Activated naive CD8-positive, alpha-beta T cell (primary cell): ENCODE results near the gene C7orf33.
"Not testable (repeated sequence)": the region's sequence is repeated elsewhere in the genome, so short reads cannot be mapped to it uniquely, and the experiment has no call there.

Source experiments
- H3K27ac Mint-ChIP-seq: one replicate; pipeline ENCODE4 v1.8.0; 2021; ENCODE audit warnings: mixed read lengths
- H3K27me3 Mint-ChIP-seq: one replicate; pipeline ENCODE4 v1.8.0; 2021; ENCODE audit warnings: mixed read lengths
- H3K36me3 Mint-ChIP-seq: one replicate; pipeline ENCODE4 v1.8.0; 2021; ENCODE audit warnings: mixed read lengths
- H3K4me1 Mint-ChIP-seq: one replicate; pipeline ENCODE4 v1.8.0; 2021; ENCODE audit warnings: low read depth, mixed read lengths
- H3K4me3 Mint-ChIP-seq: one replicate; pipeline ENCODE4 v1.8.0; 2021; ENCODE audit warnings: mild to moderate bottlenecking, mixed read lengths
- H3K9me3 Mint-ChIP-seq: one replicate; pipeline ENCODE4 v1.8.0; 2021; ENCODE audit warnings: low read depth, mixed read lengths

C7orf33 gene, protein sequence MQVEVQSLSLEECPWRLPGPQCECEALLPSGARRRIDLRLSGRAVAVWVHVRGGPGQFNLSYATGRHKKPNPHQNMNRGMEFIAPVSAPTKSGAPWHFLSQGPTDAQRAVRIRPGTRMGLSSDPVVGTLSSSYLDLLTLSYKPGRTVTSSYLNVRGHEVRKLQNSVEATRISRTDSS

DNA sequence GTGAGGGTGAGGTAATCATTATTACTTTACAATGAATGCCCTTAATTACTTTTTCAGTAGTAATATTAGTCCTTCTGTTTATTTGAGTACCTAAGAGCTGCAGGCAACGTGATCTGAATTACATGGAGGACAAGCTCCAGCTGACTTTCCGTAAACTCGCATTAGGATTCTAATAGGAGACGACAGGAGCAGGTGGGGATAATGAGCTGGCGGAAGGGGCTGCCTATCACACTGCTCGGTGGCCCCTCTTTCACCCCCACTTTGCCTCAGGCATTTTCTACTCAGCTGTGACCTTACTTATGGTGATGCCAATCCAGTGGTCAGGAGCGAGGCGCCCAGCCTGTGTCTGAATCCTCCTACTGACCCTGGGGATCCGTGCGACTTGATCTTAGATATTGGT, at the start of gene C7orf33:
TSS of gene C7orf33 (plus strand) at position 296 of the 400 bp plus-strand sequence. CDS start 160 bp downstream, outside the sequence.
- Mint-ChIP-seq H3K4me3 (no peak within 1 kb of the TSS), H3K27me3 (no peaks in the 10 kb centered on the region), H3K4me1 (no peaks in the 10 kb centered on the region), H3K9me3 (no peaks in the 10 kb centered on the region), H3K27ac (no peak within 1 kb of the TSS), H3K36me3 (no peaks in the 10 kb centered on the region)

DNA sequence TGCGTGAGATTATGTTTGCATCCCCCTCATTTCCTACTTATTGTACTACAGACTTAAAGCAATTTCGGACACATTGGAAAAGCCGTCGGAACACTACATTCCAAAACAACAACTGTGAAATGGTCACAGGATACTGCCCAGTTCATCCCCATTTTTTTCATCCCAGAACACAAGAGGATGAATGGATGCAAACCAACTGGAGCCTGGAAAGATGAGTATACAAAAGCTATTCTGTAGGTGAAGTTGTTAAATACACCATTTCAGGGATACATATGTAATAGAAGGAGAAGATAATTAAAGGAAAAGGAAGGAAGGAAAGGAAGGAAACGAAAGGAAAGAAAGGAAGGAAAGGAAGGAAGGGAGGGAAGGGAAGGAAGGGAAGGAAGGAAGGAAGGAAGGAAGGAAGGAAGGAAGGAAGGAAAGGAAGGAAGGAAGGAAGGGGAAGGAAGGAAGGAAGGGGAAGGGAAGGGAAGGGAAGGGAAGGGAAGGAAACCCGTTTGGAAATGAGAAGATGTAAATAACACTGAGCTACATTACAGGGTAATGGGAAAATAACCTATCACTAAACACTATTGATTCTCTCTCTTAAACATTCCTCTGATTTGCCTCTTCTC, 48.6 kb upstream of the C7orf33 start:
- Mint-ChIP-seq H3K27ac (no peak overlapping the region), H3K9me3 (no peaks in the 10 kb centered on the region), H3K27me3 (peaks cover 2% of the 10 kb centered on the region), H3K36me3 (no peaks in the 10 kb centered on the region), H3K4me3 (no peak overlapping the region), H3K4me1 (no peaks in the 10 kb centered on the region)

DNA sequence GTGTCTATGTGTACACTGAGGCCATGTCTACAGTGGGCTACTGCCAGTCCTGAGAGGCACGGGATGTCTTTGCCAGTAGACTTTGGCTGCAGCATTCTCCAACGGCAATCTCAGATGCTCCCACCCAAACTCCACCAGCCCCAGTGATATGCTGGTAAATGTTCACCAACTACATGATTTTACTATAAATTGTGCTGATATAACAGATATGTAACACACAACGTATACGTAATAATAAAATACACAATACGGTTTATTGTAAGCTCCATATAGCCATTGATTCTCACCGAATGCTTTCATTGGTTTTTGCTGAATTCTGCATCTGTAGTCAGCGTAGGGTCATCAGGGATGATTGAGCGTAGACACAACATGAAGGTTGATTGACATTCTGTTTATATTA, 47.3 kb upstream of the C7orf33 start:
- Mint-ChIP-seq H3K4me1 (no peaks in the 10 kb centered on the region), H3K27ac (no peak overlapping the region), H3K4me3 (no peak overlapping the region), H3K27me3 (peaks cover 2% of the 10 kb centered on the region), H3K9me3 (no peaks in the 10 kb centered on the region), H3K36me3 (peaks cover 2% of the 10 kb centered on the region)

DNA sequence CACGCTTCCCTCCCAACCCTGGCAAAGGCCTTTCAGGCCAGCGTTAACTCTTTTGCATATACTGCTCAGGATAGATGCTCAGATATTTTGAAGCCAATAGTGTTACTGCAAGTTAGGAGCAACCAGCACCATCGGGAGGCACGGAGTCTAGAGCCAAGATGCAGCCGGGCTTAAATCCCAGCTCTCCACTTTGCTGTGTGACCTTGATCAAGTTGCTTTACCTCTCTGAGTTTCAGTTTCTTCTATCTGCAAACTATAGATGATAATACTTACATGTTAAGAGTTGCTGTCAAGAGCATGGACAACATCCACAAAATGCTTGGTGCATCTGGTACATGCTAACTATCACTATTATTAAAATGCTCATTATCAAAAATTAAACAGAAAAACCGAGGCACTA, 45.4 kb upstream of the C7orf33 start:
- no peak overlapping the region for H3K27ac Mint-ChIP-seq
- H3K4me3 Mint-ChIP-seq: no peak overlapping the region
- H3K27me3 Mint-ChIP-seq: peaks cover 2% of the 10 kb centered on the region
- H3K4me1 Mint-ChIP-seq: no peaks in the 10 kb centered on the region
- H3K36me3 Mint-ChIP-seq: peaks cover 2% of the 10 kb centered on the region
- H3K9me3 Mint-ChIP-seq: peaks cover 5% of the 10 kb centered on the region

DNA sequence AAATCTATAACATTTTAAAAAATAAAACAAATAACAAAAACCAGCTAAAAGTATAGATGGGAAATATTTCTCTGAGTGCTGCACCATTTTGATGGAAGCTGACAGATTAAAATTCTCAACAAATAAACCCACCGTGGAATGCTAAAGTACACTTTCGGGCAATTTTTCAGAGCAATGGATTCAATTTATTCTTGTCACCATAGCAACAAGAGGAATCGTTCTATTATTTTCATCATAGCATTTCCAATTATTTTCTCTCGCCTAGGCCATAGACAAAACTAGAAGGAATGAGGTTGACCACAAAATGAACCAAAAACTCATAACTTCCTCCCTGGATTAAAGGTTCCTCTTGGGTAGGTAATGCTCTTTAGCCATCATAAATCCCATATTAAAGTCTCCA, 44.6 kb upstream of the C7orf33 start:
- H3K27ac Mint-ChIP-seq: no peak overlapping the region
- H3K9me3 Mint-ChIP-seq: peaks cover 5% of the 10 kb centered on the region
- H3K4me1 Mint-ChIP-seq: no peaks in the 10 kb centered on the region
- no peak overlapping the region for H3K4me3 Mint-ChIP-seq
- peaks cover 2% of the 10 kb centered on the region for H3K27me3 Mint-ChIP-seq
- H3K36me3 Mint-ChIP-seq: peaks cover 4% of the 10 kb centered on the region

DNA sequence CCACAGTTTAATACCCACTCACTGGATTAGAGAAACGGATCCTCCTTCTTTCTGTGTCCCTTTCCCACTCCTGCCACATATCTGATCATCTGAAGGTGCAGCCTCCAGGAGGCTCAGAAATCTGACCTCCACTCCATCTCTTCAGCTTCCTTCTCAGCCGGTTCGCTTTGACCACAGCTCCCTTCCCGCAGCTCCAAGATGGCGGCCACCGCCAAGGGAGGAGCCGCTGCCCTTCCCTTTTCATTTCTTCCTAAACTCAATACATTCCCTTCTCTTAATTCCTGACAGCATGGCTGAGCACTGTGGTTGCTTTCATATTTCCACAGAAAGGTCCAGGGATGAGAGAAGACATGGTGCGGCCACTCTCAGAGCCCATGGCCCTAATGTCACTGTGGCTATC, 43.7 kb upstream of the C7orf33 start:
- H3K36me3 Mint-ChIP-seq: peaks cover 4% of the 10 kb centered on the region
- H3K27me3 Mint-ChIP-seq: peaks cover 2% of the 10 kb centered on the region
- H3K4me3 Mint-ChIP-seq: no peak overlapping the region
- no peaks in the 10 kb centered on the region for H3K4me1 Mint-ChIP-seq
- H3K9me3 Mint-ChIP-seq: peaks cover 10% of the 10 kb centered on the region
- H3K27ac Mint-ChIP-seq: no peak overlapping the region

DNA sequence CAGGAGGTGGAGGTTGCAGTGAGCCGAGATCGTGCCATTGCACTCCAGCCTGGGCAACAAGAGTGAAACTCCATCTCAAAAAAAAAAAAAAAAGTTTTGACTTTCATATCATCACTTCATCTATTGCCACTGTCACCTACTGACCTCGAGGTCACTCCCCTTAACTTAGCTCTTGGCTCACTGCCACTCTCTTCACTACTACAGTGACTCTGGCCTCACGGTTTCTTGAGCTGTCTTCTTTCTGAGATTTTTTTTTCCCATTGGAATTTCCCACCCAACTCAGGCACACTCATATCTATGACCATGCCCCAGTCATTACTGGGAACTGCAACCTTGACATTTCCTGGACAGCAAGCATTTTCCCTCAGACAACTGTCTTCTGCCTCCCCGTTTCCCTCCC, 42.6 kb upstream of the C7orf33 start:
- H3K36me3 Mint-ChIP-seq: peaks cover 4% of the 10 kb centered on the region
- H3K4me1 Mint-ChIP-seq: no peaks in the 10 kb centered on the region

DNA sequence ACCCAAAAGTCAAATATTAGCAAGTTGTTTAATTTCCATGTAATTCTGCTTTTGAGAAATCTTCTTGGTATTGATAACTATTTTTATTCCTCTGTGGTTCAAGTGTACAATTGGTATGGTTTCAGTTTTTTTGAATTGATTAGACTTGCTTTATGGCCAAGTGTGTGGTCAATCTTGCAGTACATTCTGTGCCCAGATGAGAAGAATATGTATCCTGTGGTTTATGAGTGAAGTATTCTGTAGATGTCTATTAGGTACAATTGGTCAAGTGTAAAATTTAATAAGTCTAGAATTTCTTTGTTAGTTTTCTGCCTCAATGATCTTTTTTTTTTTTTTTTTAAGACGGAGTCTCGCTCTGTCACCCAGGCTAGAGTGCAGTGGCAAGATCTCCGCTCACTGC, 36.6 kb upstream of the C7orf33 start:
- Mint-ChIP-seq H3K4me3 (no peak overlapping the region), H3K27ac (no peak overlapping the region), H3K36me3 (peaks cover 2% of the 10 kb centered on the region), H3K4me1 (peaks cover 12% of the 10 kb centered on the region), H3K9me3 (peaks cover 10% of the 10 kb centered on the region), H3K27me3 (peaks cover 2% of the 10 kb centered on the region)

More for the DNA sequence above, 42.6 kb upstream of the C7orf33 start:
- peaks cover 2% of the 10 kb centered on the region for H3K27me3 Mint-ChIP-seq
- H3K4me3 Mint-ChIP-seq: no peak overlapping the region
- H3K27ac Mint-ChIP-seq: no peak overlapping the region
- H3K9me3 Mint-ChIP-seq: peaks cover 10% of the 10 kb centered on the region

DNA sequence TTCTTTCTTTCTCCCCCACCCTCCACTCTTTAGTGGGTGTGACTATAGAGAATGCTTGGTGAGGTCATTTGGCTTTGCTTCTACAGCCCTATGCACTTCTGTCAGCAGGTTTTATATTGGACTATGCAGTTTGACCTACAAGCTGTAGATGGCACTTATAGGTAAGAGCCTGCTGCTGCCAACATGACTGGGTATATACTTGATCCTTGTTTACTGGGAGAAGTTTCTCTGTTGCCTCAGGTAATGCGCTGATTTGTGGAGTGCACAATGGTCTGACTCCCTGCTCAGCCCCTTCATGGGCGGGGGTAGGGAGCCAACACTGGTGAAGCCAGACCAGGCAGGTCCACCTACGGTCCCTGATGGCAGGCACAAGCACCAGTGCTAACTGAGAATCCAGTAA, 33.7 kb upstream of the C7orf33 start:
- peaks cover 6% of the 10 kb centered on the region for H3K36me3 Mint-ChIP-seq
- H3K4me3 Mint-ChIP-seq: no peak overlapping the region
- H3K9me3 Mint-ChIP-seq: no peaks in the 10 kb centered on the region
- H3K27me3 Mint-ChIP-seq: peaks cover 4% of the 10 kb centered on the region
- peaks cover 12% of the 10 kb centered on the region for H3K4me1 Mint-ChIP-seq
- no peak overlapping the region for H3K27ac Mint-ChIP-seq

DNA sequence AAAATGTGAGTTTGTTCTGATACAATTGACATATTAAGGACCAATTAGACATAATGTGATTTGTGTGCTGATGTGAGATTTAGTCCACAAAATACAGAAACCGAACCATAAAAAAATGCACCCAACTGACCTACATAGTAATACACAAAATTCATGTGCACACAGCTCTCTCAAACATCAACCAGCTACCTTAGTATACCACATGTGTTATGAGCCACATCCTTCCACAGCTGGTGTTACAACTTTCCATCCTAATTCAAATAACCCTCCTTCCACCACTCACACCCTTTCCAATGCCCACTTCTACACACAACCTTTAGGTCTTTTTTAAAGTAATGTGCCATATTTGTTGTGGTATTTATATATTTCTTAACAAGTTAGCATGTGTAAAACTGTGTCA, 31.7 kb upstream of the C7orf33 start:
- Mint-ChIP-seq H3K27ac (no peak overlapping the region), H3K27me3 (peaks cover 4% of the 10 kb centered on the region), H3K36me3 (peaks cover 6% of the 10 kb centered on the region), H3K9me3 (no peaks in the 10 kb centered on the region), H3K4me1 (peaks cover 17% of the 10 kb centered on the region), H3K4me3 (no peak overlapping the region)

DNA sequence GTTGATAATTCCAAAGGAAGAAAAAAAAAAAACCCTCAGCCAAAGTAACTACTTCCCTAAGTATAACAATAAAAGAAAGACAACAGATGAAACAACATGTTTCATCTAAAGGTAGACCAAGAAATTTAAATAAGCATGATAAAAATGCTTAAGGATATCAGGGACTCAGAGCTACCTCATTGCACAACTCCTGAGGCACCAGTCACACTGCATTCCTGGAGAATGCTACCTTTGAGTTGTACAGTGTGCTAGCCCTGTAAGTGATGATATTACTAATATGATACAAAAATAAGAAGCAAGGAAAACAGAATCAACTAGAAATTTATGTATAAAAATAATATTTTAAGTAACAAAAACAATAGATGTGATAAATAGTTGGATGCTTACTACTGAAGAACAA, 29.5 kb upstream of the C7orf33 start:
- Mint-ChIP-seq H3K36me3 (peaks cover 6% of the 10 kb centered on the region), H3K4me1 (peaks cover 21% of the 10 kb centered on the region), H3K9me3 (no peaks in the 10 kb centered on the region), H3K27me3 (peaks cover 4% of the 10 kb centered on the region), H3K4me3 (no peak overlapping the region), H3K27ac (no peak overlapping the region)

DNA sequence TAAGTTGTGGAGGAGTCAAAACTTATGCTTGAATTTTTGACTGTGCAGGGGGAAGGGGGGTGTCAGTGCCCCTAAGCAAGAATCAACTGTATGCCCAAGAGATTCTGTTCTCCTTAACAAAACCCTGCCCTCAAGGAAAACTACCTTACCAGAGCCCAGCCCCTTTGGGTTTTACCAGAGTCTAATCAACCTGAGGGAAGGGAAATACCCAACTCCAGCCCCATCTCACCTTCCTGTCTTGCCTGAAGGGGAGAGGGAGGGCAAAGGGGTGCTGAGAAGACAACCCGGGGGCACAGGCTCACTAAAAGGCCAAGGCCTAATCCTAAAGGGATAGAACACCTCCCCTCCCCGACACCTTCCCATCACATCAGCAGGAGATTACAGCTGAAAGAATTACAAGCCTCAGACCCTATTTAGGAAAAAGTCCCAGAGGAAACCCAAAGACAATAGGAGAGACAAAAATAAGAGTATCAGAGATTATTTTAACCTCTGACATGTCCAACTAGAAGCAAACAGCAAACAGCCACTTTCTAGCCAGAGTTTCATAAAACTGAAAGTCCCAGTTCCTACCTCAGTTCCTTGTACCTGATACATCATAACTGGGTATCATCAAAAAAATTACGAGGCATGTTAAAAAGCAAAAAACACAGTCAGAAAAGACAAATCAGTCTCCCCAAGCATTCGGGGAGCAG, 26.8 kb upstream of the C7orf33 start:
- peaks cover 6% of the 10 kb centered on the region for H3K36me3 Mint-ChIP-seq

DNA sequence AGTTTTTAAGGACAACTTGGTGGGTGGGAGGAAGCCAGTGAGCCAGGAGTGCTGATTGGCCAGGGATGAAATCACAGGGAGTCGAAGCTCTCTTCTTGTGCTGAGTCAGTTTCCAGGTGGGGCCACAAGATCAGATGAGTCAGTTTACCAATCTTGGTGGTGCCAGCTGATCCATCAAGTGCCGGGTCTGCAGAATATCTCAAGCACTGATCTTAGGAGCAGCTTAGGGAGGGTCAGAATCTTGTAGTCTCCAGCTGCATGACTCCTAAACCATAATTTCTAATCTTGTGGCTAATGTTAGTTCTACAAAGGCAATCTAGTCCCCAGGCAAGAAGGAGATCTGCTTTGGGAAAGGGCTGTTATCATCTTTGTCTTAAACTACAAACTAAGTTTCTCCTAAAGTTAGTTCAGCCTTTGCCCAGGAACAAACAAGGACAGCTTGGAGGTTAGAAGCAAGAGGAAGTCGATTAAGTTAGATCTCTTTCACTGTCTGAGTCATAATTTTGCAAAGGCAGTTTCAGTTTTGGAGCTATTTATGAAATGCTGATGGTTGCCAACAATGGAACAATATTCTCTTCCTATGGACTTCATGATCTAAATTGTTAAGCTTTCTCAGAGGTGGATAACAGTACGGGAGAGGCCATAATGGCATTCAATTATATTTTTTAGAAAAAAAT, 26.2 kb upstream of the C7orf33 start:
- not testable (repeated sequence) for H3K27me3 Mint-ChIP-seq, H3K36me3 Mint-ChIP-seq, H3K9me3 Mint-ChIP-seq
- H3K4me3 Mint-ChIP-seq: peak overlapping the region; percentile 48
- peak overlapping the region; percentile 56 for H3K27ac Mint-ChIP-seq
- peaks cover 19% of the 10 kb centered on the region for H3K4me1 Mint-ChIP-seq

More for the DNA sequence above, 26.8 kb upstream of the C7orf33 start:
- peak overlapping the region; percentile 56 for H3K27ac Mint-ChIP-seq
- peak overlapping the region; percentile 48 for H3K4me3 Mint-ChIP-seq
- H3K4me1 Mint-ChIP-seq: peaks cover 19% of the 10 kb centered on the region
- H3K27me3 Mint-ChIP-seq: peaks cover 1% of the 10 kb centered on the region
- H3K9me3 Mint-ChIP-seq: no peaks in the 10 kb centered on the region

DNA sequence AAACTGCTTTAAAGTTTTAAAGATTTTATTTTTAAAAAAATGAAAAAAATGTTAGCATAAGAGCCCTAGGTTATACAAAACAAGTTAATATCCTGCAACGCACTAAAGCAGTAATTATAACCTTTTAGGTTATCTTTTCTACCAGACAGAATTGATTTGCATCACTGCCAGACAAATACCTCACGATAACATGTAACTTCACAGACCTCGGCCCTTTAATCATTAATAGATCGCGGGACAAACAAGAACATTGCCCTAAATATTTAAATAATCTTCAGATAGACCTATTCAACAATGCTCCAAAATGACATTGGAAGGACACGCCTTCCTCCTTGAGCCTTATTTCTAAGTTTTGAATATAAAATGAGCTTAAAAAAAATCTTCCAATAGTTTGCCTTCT, 23.8 kb upstream of the C7orf33 start:
- Mint-ChIP-seq H3K4me1 (peaks cover 19% of the 10 kb centered on the region), H3K36me3 (no peaks in the 10 kb centered on the region), H3K27me3 (no peaks in the 10 kb centered on the region), H3K9me3 (no peaks in the 10 kb centered on the region), H3K27ac (no peak overlapping the region), H3K4me3 (no peak overlapping the region)

DNA sequence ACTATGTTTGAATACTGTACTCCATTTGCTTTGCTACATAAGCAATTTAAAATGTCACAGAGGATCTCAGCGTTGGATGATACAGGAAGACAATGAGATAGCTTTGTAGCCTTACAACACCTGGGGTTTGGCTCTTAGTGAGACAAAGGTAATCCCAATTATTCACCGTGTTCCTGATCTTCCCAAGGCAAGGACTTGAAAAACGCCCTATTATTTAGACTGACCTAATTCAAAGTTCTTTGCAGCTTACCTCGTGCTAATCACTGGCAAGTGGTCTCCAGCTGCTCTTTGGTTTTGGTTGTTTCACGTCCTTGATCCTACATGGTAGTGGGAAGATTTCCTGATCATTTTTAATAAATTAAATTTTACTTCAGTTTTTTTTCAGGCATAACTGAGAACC, 23.0 kb upstream of the C7orf33 start:
- H3K27ac Mint-ChIP-seq: no peak overlapping the region
- peaks cover 19% of the 10 kb centered on the region for H3K4me1 Mint-ChIP-seq
- H3K9me3 Mint-ChIP-seq: no peaks in the 10 kb centered on the region
- no peaks in the 10 kb centered on the region for H3K27me3 Mint-ChIP-seq
- H3K36me3 Mint-ChIP-seq: no peaks in the 10 kb centered on the region
- no peak overlapping the region for H3K4me3 Mint-ChIP-seq
